GM12878 (cell line): ENCODE data around the gene OR6B3. TPM values are rescaled to one million over a fixed set of nuclear protein-coding genes. Genes with fewer than 3 reads are reported as not detected.

Experiments used
- ATAC-seq: fragments of 200-7000 bp; cut with Tn5 transposase; 3 replicates; pipeline ENCODE4 v1.9.1; 2020; ENCODE audit warnings: mild to moderate bottlenecking, moderate library complexity
- BruUV-seq: library from RNA; stranded (reverse); fragments of 400-500 nt; replicated peaks from 2 replicates; lab custom pipeline; 2021; lab: Mats Ljungman, UMichigan
- CTCF ChIA-PET: fragments of 300-600 bp; sonication (Branson Sonifier 250); formaldehyde crosslinking; extraction: SDS; loops from one replicate; lab custom pipeline; 2021; ENCODE audit warnings: inconsistent platforms; lab: Yijun Ruan, JAX
- POLR2A ChIA-PET: fragments of 350-600 bp; formaldehyde crosslinking; extraction: SDS; loops from one replicate; lab custom pipeline; 2021; ENCODE audit warnings: inconsistent platforms; lab: Charles Lee
- RAD21 ChIA-PET: fragments of 300-600 bp; sonication (Branson Sonifier 250); formaldehyde crosslinking; loops from one replicate; lab custom pipeline; 2023; ENCODE audit warnings: antibody characterized with exemption; ENCODE audit not compliant: unreplicated experiment; lab: Charles Lee
- SMC1A ChIA-PET: fragments of 300-600 bp; sonication (Branson Sonifier 250); formaldehyde crosslinking; loops from one replicate; lab custom pipeline; 2023; ENCODE audit not compliant: unreplicated experiment, uncharacterized antibody; lab: Charles Lee
- DNase-seq: peaks from one replicate; pipeline ENCODE4 v3.0.0-alpha.2; 2011; ENCODE audit warnings: low read depth, low spot score
- FAIRE-seq: peaks from 3 replicates; lab custom pipeline; 2011; peaks lifted over from hg19 to GRCh38; lab: Jason Lieb, UNC
- H2AFZ ChIP-seq: 2 replicates; pipeline ENCODE4 v1.6.0; 2011; ENCODE audit warnings: low read depth, low read length, control low read depth; ENCODE audit not compliant: control insufficient read depth
- H3K27ac ChIP-seq: 2 replicates; pipeline ENCODE4 v1.5.1; 2011; ENCODE audit warnings: control low read depth; ENCODE audit not compliant: control insufficient read depth, insufficient read depth
- H3K27me3 ChIP-seq, 2 experiments: replicated peaks in 1 of 2; 2 replicates each; pipeline versions ENCODE4 v1.6.0 to v1.6.1; 2011; ENCODE audit warnings: low read length in 1 of 2; ENCODE audit not compliant: control insufficient read depth in 2 of 2, insufficient read depth in 2 of 2
- H3K36me3 ChIP-seq, 2 experiments: 2 replicates each; pipeline ENCODE4 v1.5.1; 2011; ENCODE audit warnings: low read length in 1 of 2; ENCODE audit not compliant: control insufficient read depth in 2 of 2, insufficient read depth in 2 of 2
- H3K4me1 ChIP-seq: 2 replicates; pipeline ENCODE4 v1.6.1; 2011; ENCODE audit warnings: mild to moderate bottlenecking, low read length, moderate library complexity, mixed read lengths; ENCODE audit not compliant: control insufficient read depth, insufficient read depth
- H3K4me2 ChIP-seq: 2 replicates; pipeline ENCODE4 v1.6.0; 2011; ENCODE audit warnings: control low read depth; ENCODE audit not compliant: control insufficient read depth, insufficient read depth
- H3K4me3 ChIP-seq: fragments of 200-600 bp; sonication (generic); 2 replicates; pipeline ENCODE4 v1.5.1; 2016
- H3K79me2 ChIP-seq: 2 replicates; pipeline ENCODE4 v1.6.0; 2011; ENCODE audit warnings: low read length; ENCODE audit not compliant: control insufficient read depth, insufficient read depth
- H3K9ac ChIP-seq: 2 replicates; pipeline ENCODE4 v1.8.0; 2011; ENCODE audit warnings: low read length, control low read depth, mixed read lengths; ENCODE audit not compliant: control insufficient read depth, insufficient read depth
- H3K9me3 ChIP-seq: replicated peaks from 3 replicates; pipeline ENCODE4 v1.5.1; 2011; ENCODE audit warnings: mild to moderate bottlenecking, low read length; ENCODE audit not compliant: control insufficient read depth, insufficient read depth
- H4K20me1 ChIP-seq: 2 replicates; pipeline ENCODE4 v1.6.0; 2011; ENCODE audit not compliant: control insufficient read depth, insufficient read depth
- BACH1 ChIP-seq: fragments of 450-650 bp; IDR thresholded peaks from 2 replicates; pipeline ENCODE4 v1.6.1; 2017; ENCODE audit warnings: mild to moderate bottlenecking, borderline replicate concordance
- CBFB ChIP-seq: IDR thresholded peaks from 2 replicates; pipeline ENCODE4 v1.6.1; 2016; ENCODE audit warnings: antibody characterized with exemption, low read depth
- CHD4 ChIP-seq: fragments of 200-600 bp; sonication (generic); IDR thresholded peaks from 2 replicates; pipeline ENCODE4 v1.6.1; 2016; ENCODE audit warnings: mild to moderate bottlenecking
- IKZF2 ChIP-seq, 2 experiments: fragments of 450-650 bp; IDR thresholded peaks; 2 replicates each; pipeline ENCODE4 v1.6.1; 2017; ENCODE audit warnings: mild to moderate bottlenecking in 2 of 2, moderate library complexity in 2 of 2
- NFYB ChIP-seq: IDR thresholded peaks from 2 replicates; pipeline ENCODE4 v1.6.1; 2011; ENCODE audit warnings: low read depth, mild to moderate bottlenecking, low read length, improper control_type of control experiment, moderate library complexity; ENCODE audit not compliant: insufficient read depth
- PML ChIP-seq: IDR thresholded peaks from 2 replicates; pipeline ENCODE4 v1.6.1; 2012; ENCODE audit warnings: low read length, inconsistent platforms
- POLR2AphosphoS5 ChIP-seq: IDR thresholded peaks from 2 replicates; pipeline ENCODE4 v1.6.1; 2011; ENCODE audit warnings: mild to moderate bottlenecking, low read length, inconsistent platforms
- SREBF1 ChIP-seq: IDR thresholded peaks from 2 replicates; pipeline ENCODE4 v1.6.1; 2012; ENCODE audit warnings: mild to moderate bottlenecking, low read length
- SUPT20H ChIP-seq: IDR thresholded peaks from 2 replicates; pipeline ENCODE4 v1.6.1; 2011; ENCODE audit warnings: low read depth, mild to moderate bottlenecking, low read length, moderate library complexity, borderline replicate concordance; ENCODE audit not compliant: control insufficient read depth
- ZNF24 ChIP-seq: fragments of 450-650 bp; IDR thresholded peaks from 2 replicates; pipeline ENCODE4 v1.6.1; 2017; ENCODE audit warnings: antibody characterized with exemption, mild to moderate bottlenecking
- ZSCAN29 ChIP-seq: fragments of 450-650 bp; IDR thresholded peaks from 2 replicates; pipeline ENCODE4 v1.6.1; 2017; ENCODE audit warnings: mild to moderate bottlenecking, moderate library complexity
- WGBS: methylation state at CpG from one replicate; pipeline ENCODE4 v1.1.6; 2016; ENCODE audit warnings: low lambda C conversion rate; ENCODE audit not compliant: insufficient replicate concordance, insufficient coverage; ENCODE audit errors: missing lambda C conversion rate; 5-methylcytosine and 5-hydroxymethylcytosine counted together
- in situ Hi-C: fragments of 300-500 bp; cut with MboI; formaldehyde crosslinking; loops from 9 replicates; pipeline ENCODE4 v1.14.3; 2018; ENCODE audit warnings: mixed read lengths
- intact Hi-C: fragments of 100-400 bp; cut with micrococcal nuclease; formaldehyde crosslinking; loops from one replicate; pipeline ENCODE4 v1.14.2; 2022; ENCODE audit not compliant: unreplicated experiment
- polyA plus RNA-seq, 11 experiments: library from polyadenylated mRNA; depleted of rRNA in 4 of 11; unstranded in 6 of 11; stranded (reverse) in 5 of 11; fragments of >200 nt; fragmentation: Nextera tagmentation in 4 of 11; fragmentation: Illumina TruSeq in 1 of 11; extraction: Ambion mirVana in 4 of 11; extraction: Trizol in 1 of 11; gene quantifications; 1 replicate in 1 of 11; 2 replicates in 10 of 11; pipeline versions ENCODE4 v1.2.1 to v1.2.3, GENCODE V29; 2011 to 2016; ENCODE audit warnings: inconsistent platforms in 2 of 11, missing spikeins in 2 of 11, low read depth in 1 of 11
- total RNA-seq, 4 experiments: library from RNA; depleted of rRNA in 3 of 4; stranded (reverse); fragments of >200 nt in 3 of 4; fragmentation: Illumina TruSeq in 1 of 4; extraction: Trizol in 1 of 4; gene quantifications; 2 replicates each; pipeline versions ENCODE4 v1.2.1 to v1.2.3, GENCODE V29; 2013 to 2021
- TF ChIP-seq, protein P1 (sequence below): fragments of 450-650 bp; formaldehyde crosslinking; IDR thresholded peaks from 2 replicates; pipeline ENCODE4 v1.5.0; 2022; ENCODE audit warnings: mild to moderate bottlenecking, missing genetic modification characterization
- TF ChIP-seq, protein P2 (sequence below): fragments of 150-350 bp; IDR thresholded peaks from 2 replicates; pipeline ENCODE4 v1.6.1; 2016; ENCODE audit warnings: low read depth, low read length

OR6B3 gene
- total and polyA plus RNA-seq, 10 of the 15 experiments (the other 5 are each of a cell fraction or from before 2014, with no cell fraction given): not detected

- TF ChIP-seq, protein P1, sequence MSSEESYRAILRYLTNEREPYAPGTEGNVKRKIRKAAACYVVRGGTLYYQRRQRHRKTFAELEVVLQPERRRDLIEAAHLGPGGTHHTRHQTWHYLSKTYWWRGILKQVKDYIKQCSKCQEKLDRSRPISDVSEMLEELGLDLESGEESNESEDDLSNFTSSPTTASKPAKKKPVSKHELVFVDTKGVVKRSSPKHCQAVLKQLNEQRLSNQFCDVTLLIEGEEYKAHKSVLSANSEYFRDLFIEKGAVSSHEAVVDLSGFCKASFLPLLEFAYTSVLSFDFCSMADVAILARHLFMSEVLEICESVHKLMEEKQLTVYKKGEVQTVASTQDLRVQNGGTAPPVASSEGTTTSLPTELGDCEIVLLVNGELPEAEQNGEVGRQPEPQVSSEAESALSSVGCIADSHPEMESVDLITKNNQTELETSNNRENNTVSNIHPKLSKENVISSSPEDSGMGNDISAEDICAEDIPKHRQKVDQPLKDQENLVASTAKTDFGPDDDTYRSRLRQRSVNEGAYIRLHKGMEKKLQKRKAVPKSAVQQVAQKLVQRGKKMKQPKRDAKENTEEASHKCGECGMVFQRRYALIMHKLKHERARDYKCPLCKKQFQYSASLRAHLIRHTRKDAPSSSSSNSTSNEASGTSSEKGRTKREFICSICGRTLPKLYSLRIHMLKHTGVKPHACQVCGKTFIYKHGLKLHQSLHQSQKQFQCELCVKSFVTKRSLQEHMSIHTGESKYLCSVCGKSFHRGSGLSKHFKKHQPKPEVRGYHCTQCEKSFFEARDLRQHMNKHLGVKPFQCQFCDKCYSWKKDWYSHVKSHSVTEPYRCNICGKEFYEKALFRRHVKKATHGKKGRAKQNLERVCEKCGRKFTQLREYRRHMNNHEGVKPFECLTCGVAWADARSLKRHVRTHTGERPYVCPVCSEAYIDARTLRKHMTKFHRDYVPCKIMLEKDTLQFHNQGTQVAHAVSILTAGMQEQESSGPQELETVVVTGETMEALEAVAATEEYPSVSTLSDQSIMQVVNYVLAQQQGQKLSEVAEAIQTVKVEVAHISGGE: no peak
- TF ChIP-seq IKZF2 (IDR thresholded peaks at IDR 0.05) (no peak), POLR2AphosphoS5 (no peak)
- TF ChIP-seq, all 136 proteins: peak for 0
Measured at GRCh38 chr2:240032406-240033329, 20.7 kb downstream of the OR6B3 start (continued).

DNA sequence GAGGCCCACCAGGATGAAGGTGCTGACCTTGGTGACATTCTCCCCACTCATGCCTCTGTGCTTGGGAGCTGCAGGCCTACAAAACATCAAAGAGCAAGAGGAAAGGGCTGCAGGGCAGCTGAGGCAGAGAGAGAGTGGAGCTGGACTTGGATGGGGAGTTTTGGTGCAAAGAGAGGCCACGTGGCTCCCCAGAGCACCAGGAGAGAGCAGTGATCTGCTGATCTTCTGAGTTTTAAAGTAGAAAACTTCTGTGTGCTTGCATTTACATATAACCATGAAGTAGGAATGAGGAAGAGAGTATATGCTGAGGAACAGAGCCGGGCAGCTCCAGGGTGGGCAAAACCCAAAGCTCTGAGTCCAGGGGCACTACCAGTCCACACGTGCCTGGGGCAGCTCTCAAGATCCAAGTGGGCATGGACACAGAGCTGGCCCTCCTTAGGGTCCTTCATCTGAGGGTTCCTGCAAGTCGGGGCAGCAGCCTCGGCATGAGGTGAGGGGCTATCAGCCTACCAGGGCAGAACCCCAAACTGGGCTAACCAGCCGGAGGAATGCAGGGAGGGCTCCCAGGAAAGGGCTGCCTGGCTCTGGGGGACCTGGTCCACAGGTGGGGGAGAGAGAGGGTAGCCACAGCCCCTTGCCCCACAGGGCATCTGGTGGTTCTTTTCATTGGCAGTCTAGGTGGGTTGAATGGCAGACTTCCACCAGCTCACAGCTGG, 22.8 kb downstream of the OR6B3 start, which contains the start of gene OR6B2:
TSS of gene OR6B2 (minus strand) at position 51 of the 716 bp plus-strand sequence. CDS start at position 51, 0 bp downstream.
- no peak within 1 kb of the TSS for H3K9ac ChIP-seq
- POLR2A ChIA-PET: no interaction called here
- BruUV-seq: no TSS peak
- ATAC-seq: no peak
- H3K36me3 ChIP-seq: no peaks in the 10 kb centered on the region
- WGBS: 30% methylated on average over 6 of the region's 6 CpGs
- SMC1A ChIA-PET: no interaction called here
- DNase-seq: no peak
- FAIRE-seq: no peak
- RAD21 ChIA-PET: no interaction called here
- TF ChIP-seq ZNF24 (no peak), SUPT20H (no peak), SREBF1 (no peak), NFYB (no peak), ZSCAN29 (no peak), CHD4 (no peak), CBFB (no peak), PML (no peak), BACH1 (no peak)
- TF ChIP-seq, protein P2, sequence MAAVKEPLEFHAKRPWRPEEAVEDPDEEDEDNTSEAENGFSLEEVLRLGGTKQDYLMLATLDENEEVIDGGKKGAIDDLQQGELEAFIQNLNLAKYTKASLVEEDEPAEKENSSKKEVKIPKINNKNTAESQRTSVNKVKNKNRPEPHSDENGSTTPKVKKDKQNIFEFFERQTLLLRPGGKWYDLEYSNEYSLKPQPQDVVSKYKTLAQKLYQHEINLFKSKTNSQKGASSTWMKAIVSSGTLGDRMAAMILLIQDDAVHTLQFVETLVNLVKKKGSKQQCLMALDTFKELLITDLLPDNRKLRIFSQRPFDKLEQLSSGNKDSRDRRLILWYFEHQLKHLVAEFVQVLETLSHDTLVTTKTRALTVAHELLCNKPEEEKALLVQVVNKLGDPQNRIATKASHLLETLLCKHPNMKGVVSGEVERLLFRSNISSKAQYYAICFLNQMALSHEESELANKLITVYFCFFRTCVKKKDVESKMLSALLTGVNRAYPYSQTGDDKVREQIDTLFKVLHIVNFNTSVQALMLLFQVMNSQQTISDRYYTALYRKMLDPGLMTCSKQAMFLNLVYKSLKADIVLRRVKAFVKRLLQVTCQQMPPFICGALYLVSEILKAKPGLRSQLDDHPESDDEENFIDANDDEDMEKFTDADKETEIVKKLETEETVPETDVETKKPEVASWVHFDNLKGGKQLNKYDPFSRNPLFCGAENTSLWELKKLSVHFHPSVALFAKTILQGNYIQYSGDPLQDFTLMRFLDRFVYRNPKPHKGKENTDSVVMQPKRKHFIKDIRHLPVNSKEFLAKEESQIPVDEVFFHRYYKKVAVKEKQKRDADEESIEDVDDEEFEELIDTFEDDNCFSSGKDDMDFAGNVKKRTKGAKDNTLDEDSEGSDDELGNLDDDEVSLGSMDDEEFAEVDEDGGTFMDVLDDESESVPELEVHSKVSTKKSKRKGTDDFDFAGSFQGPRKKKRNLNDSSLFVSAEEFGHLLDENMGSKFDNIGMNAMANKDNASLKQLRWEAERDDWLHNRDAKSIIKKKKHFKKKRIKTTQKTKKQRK: no peak
- TF ChIP-seq, all 136 proteins: peak for 0
- no peaks in the 10 kb centered on the region for H4K20me1 ChIP-seq
- H3K27ac ChIP-seq: no peak within 1 kb of the TSS
- intact Hi-C loops: no loop called here
- H2AFZ ChIP-seq: no peak within 1 kb of the TSS
- peaks cover 0 to 2% of the 10 kb centered on the region in 2 experiments; a peak in 1 of 4 replicates for H3K27me3 ChIP-seq
- H3K79me2 ChIP-seq: no peaks in the 10 kb centered on the region
- no peaks in the 10 kb centered on the region; the same call in 1 of the 2 replicates for H3K4me1 ChIP-seq
- CTCF ChIA-PET: no interaction called here
- H3K9me3 ChIP-seq: no peaks in the 10 kb centered on the region
- no peak within 1 kb of the TSS for H3K4me2 ChIP-seq
- no peak within 1 kb of the TSS for H3K4me3 ChIP-seq
- in situ Hi-C loops: no loop called here
